Liver (tissue), 9 donors: ENCODE data around the gene MMP2. TPM values are rescaled to one million over a fixed set of nuclear protein-coding genes. Genes with fewer than 3 reads are reported as not detected.

Experiments
- DNase-seq: peaks from one replicate; pipeline ENCODE4 v3.0.0-alpha.2; 2017; ENCODE audit warnings: low spot score
- H3K27ac ChIP-seq, 2 donors: one replicate each; pipeline ENCODE4 v1.7.0; 2013; ENCODE audit warnings: inconsistent platforms in 2 of 2, low read length in 2 of 2, control low read depth in 1 of 2, low read depth in 1 of 2, mild to moderate bottlenecking in 1 of 2
- H3K27me3 ChIP-seq, 4 donors: one replicate each; pipeline versions ENCODE4 v1.6.1 to v1.7.0; 2013; ENCODE audit warnings: low read length in 3 of 4, inconsistent platforms in 1 of 4, mild to moderate bottlenecking in 1 of 4, moderate library complexity in 1 of 4; ENCODE audit not compliant: control insufficient read depth in 4 of 4, insufficient read depth in 4 of 4
- H3K36me3 ChIP-seq, 4 donors: one replicate each; pipeline versions ENCODE4 v1.6.1 to v1.7.0; 2013; ENCODE audit warnings: low read length in 3 of 4, mild to moderate bottlenecking in 3 of 4, low read depth in 1 of 4, moderate library complexity in 1 of 4; ENCODE audit not compliant: control insufficient read depth in 4 of 4, insufficient read depth in 3 of 4
- H3K4me1 ChIP-seq, 4 donors: one replicate each; pipeline versions ENCODE4 v1.6.1 to v1.7.0; 2013; ENCODE audit warnings: low read length in 3 of 4, mild to moderate bottlenecking in 3 of 4, moderate library complexity in 1 of 4; ENCODE audit not compliant: control insufficient read depth in 4 of 4, insufficient read depth in 4 of 4
- H3K4me3 ChIP-seq, 3 donors: one replicate each; pipeline versions ENCODE4 v1.6.1 to v1.7.0; 2013; ENCODE audit warnings: low read length in 3 of 3, control low read depth in 1 of 3, low read depth in 1 of 3, mild to moderate bottlenecking in 1 of 3
- H3K9ac ChIP-seq, 2 donors: one replicate each; pipeline ENCODE4 v1.7.0; 2013; ENCODE audit warnings: low read length in 2 of 2, mild to moderate bottlenecking in 2 of 2, moderate library complexity in 2 of 2, control low read depth in 1 of 2, low read depth in 1 of 2
- H3K9me3 ChIP-seq, 4 donors: one replicate each; pipeline versions ENCODE4 v1.6.1 to v1.7.0; 2013; ENCODE audit warnings: low read length in 3 of 4; ENCODE audit not compliant: control insufficient read depth in 4 of 4
- CTCF ChIP-seq: fragments of 150-350 bp; IDR thresholded peaks from 2 replicates; pipeline ENCODE4 v1.5.1; 2017; ENCODE audit warnings: improper control_type of control experiment, low read depth, low read length; ENCODE audit not compliant: missing input control
- EGR1 ChIP-seq, 2 donors: IDR thresholded peaks; 2 replicates each; pipeline ENCODE4 v1.6.1; 2016 to 2018; ENCODE audit warnings: antibody characterized with exemption in 2 of 2, low read depth in 2 of 2
- FOXA1 ChIP-seq: IDR thresholded peaks from 2 replicates; pipeline ENCODE4 v1.6.1; 2016; ENCODE audit warnings: antibody characterized with exemption
- FOXA2 ChIP-seq: IDR thresholded peaks from 2 replicates; pipeline ENCODE4 v1.6.1; 2016; ENCODE audit warnings: antibody characterized with exemption
- HNF4G ChIP-seq: IDR thresholded peaks from 2 replicates; pipeline ENCODE4 v1.6.1; 2016; ENCODE audit warnings: antibody characterized with exemption
- JUND ChIP-seq, 2 donors: IDR thresholded peaks; 2 replicates each; pipeline ENCODE4 v1.6.1; 2016; ENCODE audit warnings: antibody characterized with exemption in 2 of 2
- MAX ChIP-seq: IDR thresholded peaks from 2 replicates; pipeline ENCODE4 v1.6.1; 2016; ENCODE audit warnings: antibody characterized with exemption
- NR2F2 ChIP-seq: IDR thresholded peaks from 2 replicates; pipeline ENCODE4 v1.6.1; 2016; ENCODE audit warnings: antibody characterized with exemption
- RAD21 ChIP-seq, 2 donors: IDR thresholded peaks; 2 replicates each; pipeline ENCODE4 v1.6.1; 2016; ENCODE audit warnings: antibody characterized with exemption in 2 of 2, mild to moderate bottlenecking in 2 of 2
- REST ChIP-seq: IDR thresholded peaks from 2 replicates; pipeline ENCODE4 v1.6.1; 2016; ENCODE audit warnings: antibody characterized with exemption, mild to moderate bottlenecking
- RXRA ChIP-seq, 2 donors: IDR thresholded peaks; 2 replicates each; pipeline ENCODE4 v1.6.1; 2017 to 2018; ENCODE audit warnings: antibody characterized with exemption in 2 of 2, mild to moderate bottlenecking in 1 of 2
- SP1 ChIP-seq: IDR thresholded peaks from 2 replicates; pipeline ENCODE4 v1.6.1; 2018; ENCODE audit warnings: antibody characterized with exemption, mild to moderate bottlenecking
- WGBS: extraction: QIAGEN DNeasy Blood & Tissue Kit; methylation state at CpG from one replicate; pipeline ENCODE4 v1.1.7; 2013; 5-methylcytosine and 5-hydroxymethylcytosine counted together
- polyA plus RNA-seq, 2 donors: library from polyadenylated mRNA; stranded (reverse) in 1 of 2; unstranded in 1 of 2; fragments of 200-250 nt in 1 of 2; fragments of >200 nt in 1 of 2; fragmentation: Nextera tagmentation in 1 of 2; extraction: Ambion mirVana in 1 of 2; gene quantifications; one replicate each; pipeline versions ENCODE4 v1.2.1 to v1.2.3, GENCODE V29; 2013 to 2015
- total RNA-seq, 2 donors: library from RNA; depleted of rRNA; stranded (reverse); fragments of >200 nt; gene quantifications; one replicate each; pipeline ENCODE4 v1.2.3, GENCODE V29; 2014
- donor health status: healthy.
- donor health status: healthy.
- donor health status: healthy.
- donor health status: healthy.
- donor health status: healthy.

Gene MMP2
- total and polyA plus RNA-seq, 4 donors, result 2.8 to 6.3 (median 5.3) TPM

- Histone ChIP-seq H3K27me3 (no peaks in the 10 kb centered on the region), H3K36me3 (no peaks in the 10 kb centered on the region), H3K4me3 (no peak overlapping the region), H3K27ac (no peak overlapping the region), H3K4me1 (peaks cover 9 to 19% (median 16%) of the 10 kb centered on the region in 4 donors), H3K9me3 (no peaks in the 10 kb centered on the region), H3K9ac (no peak overlapping the region)
- WGBS, result 85% methylated on average over 7 of the region's 7 CpGs
- no peak for DNase-seq
- no peak for TF ChIP-seq RXRA (IDR thresholded peaks at IDR 0.05)
- TF ChIP-seq MAX, result no peak
- no peak for TF ChIP-seq JUND (IDR thresholded peaks at IDR 0.05)
- no peak for TF ChIP-seq HNF4G
- no peak for TF ChIP-seq FOXA2
- no peak for TF ChIP-seq CTCF
These were observed 27.1 kb downstream of the MMP2 start for GRCh38 chr16:55506083-55506482.

- Histone ChIP-seq H3K9ac (no peak overlapping the region), H3K4me3 (no peak overlapping the region), H3K27me3 (no peaks in the 10 kb centered on the region), H3K36me3 (no peaks in the 10 kb centered on the region), H3K9me3 (no peaks in the 10 kb centered on the region), H3K27ac (no peak overlapping the region), H3K4me1 (peaks cover 9 to 19% (median 16%) of the 10 kb centered on the region in 4 donors)
- WGBS, result 67% methylated on average over 4 of the region's 4 CpGs
- TF ChIP-seq FOXA1 (no peak), RXRA (IDR thresholded peaks at IDR 0.05) (no peak), CTCF (no peak), FOXA2 (no peak), SP1 (no peak), REST (no peak), HNF4G (no peak), RAD21 (IDR thresholded peaks at IDR 0.05) (no peak), EGR1 (IDR thresholded peaks at IDR 0.05; ENCODE audit: low read depth in 2 of 2) (no peak), NR2F2 (no peak)
- no peak for DNase-seq
These were observed 27.7 kb downstream of the MMP2 start for GRCh38 chr16:55506708-55507107.
